IPS-20b (cell line): ENCODE measurements around the gene NCBP1.

Experiments used
- H3K27ac ChIP-seq: one replicate; pipeline ENCODE4 v1.5.1; 2013; ENCODE audit warnings: low read length
- H3K27me3 ChIP-seq: 2 replicates; pipeline ENCODE4 v1.6.1; 2013; ENCODE audit warnings: mild to moderate bottlenecking, low read length, inconsistent platforms; ENCODE audit not compliant: insufficient read depth
- H3K36me3 ChIP-seq: 2 replicates; pipeline ENCODE4 v1.6.1; 2013; ENCODE audit warnings: low read depth, mild to moderate bottlenecking, inconsistent platforms, low read length, moderate library complexity; ENCODE audit not compliant: insufficient read depth
- H3K4me1 ChIP-seq: 2 replicates; pipeline ENCODE4 v1.6.1; 2013; ENCODE audit warnings: mild to moderate bottlenecking, control low read depth, inconsistent platforms, low read length, moderate library complexity; ENCODE audit not compliant: insufficient read depth
- H3K4me3 ChIP-seq: 2 replicates; pipeline ENCODE4 v1.5.1; 2013; ENCODE audit warnings: mild to moderate bottlenecking, low read length, inconsistent platforms
- H3K9ac ChIP-seq: 2 replicates; pipeline ENCODE4 v1.6.1; 2013; ENCODE audit warnings: low read depth, mild to moderate bottlenecking, inconsistent platforms, low read length, moderate library complexity
- H3K9me3 ChIP-seq: 2 replicates; pipeline ENCODE4 v1.6.1; 2013; ENCODE audit warnings: mild to moderate bottlenecking, low read depth, low read length, inconsistent platforms; ENCODE audit not compliant: insufficient read depth

NCBP1 gene

GRCh38 chr9:97629156-97629555, 4.5 kb upstream of the NCBP1 start:
- Histone ChIP-seq H3K27ac (no peak overlapping the region), H3K36me3 (peaks cover 31% of the 10 kb centered on the region), H3K4me3 (no peak overlapping the region), H3K4me1 (peaks cover 18% of the 10 kb centered on the region), H3K27me3 (no peaks in the 10 kb centered on the region), H3K9me3 (no peaks in the 10 kb centered on the region; the same call in 1 of the 2 replicates), H3K9ac (no peak overlapping the region)

GRCh38 chr9:97630591-97630990, 3.0 kb upstream of the NCBP1 start:
- no peak overlapping the region for H3K4me3 ChIP-seq
- no peak overlapping the region for H3K27ac ChIP-seq
- H3K27me3 ChIP-seq, result no peaks in the 10 kb centered on the region
- peaks cover 16% of the 10 kb centered on the region for H3K36me3 ChIP-seq
- no peaks in the 10 kb centered on the region for H3K9me3 ChIP-seq
- H3K9ac ChIP-seq, result no peak overlapping the region
- H3K4me1 ChIP-seq, result peaks cover 22% of the 10 kb centered on the region

- H3K36me3 ChIP-seq, result no peaks in the 10 kb centered on the region; the same call in 1 of the 2 replicates
- H3K27me3 ChIP-seq, result no peaks in the 10 kb centered on the region
- H3K4me1 ChIP-seq, result peaks cover 27% of the 10 kb centered on the region
- H3K9ac ChIP-seq, result peak overlapping the region; percentile 99
- H3K27ac ChIP-seq, result peak overlapping the region; percentile 53
- H3K9me3 ChIP-seq, result no peaks in the 10 kb centered on the region
- H3K4me3 ChIP-seq, result peak overlapping the region; percentile 92
These were observed 1.2 kb upstream of the NCBP1 start for GRCh38 chr9:97632248-97632984.

GRCh38 chr9:97633859-97634490, 354 bp downstream of the NCBP1 start:
- no peak overlapping the region for H3K27ac ChIP-seq
- no peaks in the 10 kb centered on the region for H3K9me3 ChIP-seq
- H3K36me3 ChIP-seq, result no peaks in the 10 kb centered on the region
- H3K4me1 ChIP-seq, result peaks cover 23% of the 10 kb centered on the region
- H3K27me3 ChIP-seq, result no peaks in the 10 kb centered on the region
- peak overlapping the region; percentile 92 for H3K4me3 ChIP-seq
- H3K9ac ChIP-seq, result peak overlapping the region; percentile 99

GRCh38 chr9:97635026-97635425, 1.4 kb downstream of the NCBP1 start:
- H3K36me3 ChIP-seq, result no peaks in the 10 kb centered on the region
- H3K27ac ChIP-seq, result no peak overlapping the region
- H3K27me3 ChIP-seq, result no peaks in the 10 kb centered on the region
- peaks cover 17% of the 10 kb centered on the region; the same call in 1 of the 2 replicates for H3K4me1 ChIP-seq
- H3K9ac ChIP-seq, result peak overlapping the region; percentile 99; the same call in 1 of the 2 replicates
- H3K4me3 ChIP-seq, result peak overlapping the region; percentile 92
- H3K9me3 ChIP-seq, result no peaks in the 10 kb centered on the region

GRCh38 chr9:97636903-97637302, 3.3 kb downstream of the NCBP1 start:
- Histone ChIP-seq H3K9ac (no peak overlapping the region), H3K4me3 (no peak overlapping the region)

GRCh38 chr9:97638666-97639065, 5.0 kb downstream of the NCBP1 start:
- H3K36me3 ChIP-seq, result peaks cover 28% of the 10 kb centered on the region
- peaks cover 10% of the 10 kb centered on the region; the same call in 1 of the 2 replicates for H3K4me1 ChIP-seq
- no peak overlapping the region for H3K27ac ChIP-seq
- no peak overlapping the region for H3K4me3 ChIP-seq
- H3K9ac ChIP-seq, result no peak overlapping the region
- no peaks in the 10 kb centered on the region for H3K9me3 ChIP-seq
- H3K27me3 ChIP-seq, result no peaks in the 10 kb centered on the region

More at GRCh38 chr9:97636903-97637302, 3.3 kb downstream of the NCBP1 start:
- Histone ChIP-seq H3K4me1 (peaks cover 12% of the 10 kb centered on the region; the same call in 1 of the 2 replicates), H3K27me3 (no peaks in the 10 kb centered on the region), H3K27ac (no peak overlapping the region), H3K9me3 (no peaks in the 10 kb centered on the region), H3K36me3 (peaks cover 10% of the 10 kb centered on the region)

- H3K4me3 ChIP-seq, result no peak overlapping the region
- no peak overlapping the region for H3K27ac ChIP-seq
- peaks cover 44% of the 10 kb centered on the region for H3K36me3 ChIP-seq
- H3K4me1 ChIP-seq, result peaks cover 6% of the 10 kb centered on the region; the same call in 1 of the 2 replicates
- no peaks in the 10 kb centered on the region for H3K9me3 ChIP-seq
- H3K9ac ChIP-seq, result no peak overlapping the region
- H3K27me3 ChIP-seq, result no peaks in the 10 kb centered on the region
These were observed 6.7 kb downstream of the NCBP1 start for GRCh38 chr9:97640325-97640724.

- Histone ChIP-seq H3K4me1 (no peaks in the 10 kb centered on the region), H3K36me3 (peaks cover 96% of the 10 kb centered on the region), H3K4me3 (no peak overlapping the region), H3K27me3 (no peaks in the 10 kb centered on the region), H3K27ac (no peak overlapping the region), H3K9ac (no peak overlapping the region), H3K9me3 (no peaks in the 10 kb centered on the region)
These were observed 12.1 kb downstream of the NCBP1 start for GRCh38 chr9:97645720-97646119.

GRCh38 chr9:97647996-97648395, 14.4 kb downstream of the NCBP1 start:
- no peaks in the 10 kb centered on the region for H3K4me1 ChIP-seq
- H3K36me3 ChIP-seq, result peaks cover 95% of the 10 kb centered on the region
- no peak overlapping the region for H3K27ac ChIP-seq
- H3K9me3 ChIP-seq, result no peaks in the 10 kb centered on the region
- no peak overlapping the region for H3K9ac ChIP-seq
- H3K4me3 ChIP-seq, result no peak overlapping the region
- no peaks in the 10 kb centered on the region for H3K27me3 ChIP-seq

GRCh38 chr9:97651646-97652045, 18.0 kb downstream of the NCBP1 start:
- H3K27me3 ChIP-seq, result no peaks in the 10 kb centered on the region
- H3K36me3 ChIP-seq, result peaks cover 96% of the 10 kb centered on the region
- no peaks in the 10 kb centered on the region for H3K4me1 ChIP-seq
- no peak overlapping the region for H3K9ac ChIP-seq
- no peak overlapping the region for H3K27ac ChIP-seq
- H3K4me3 ChIP-seq, result no peak overlapping the region
- no peaks in the 10 kb centered on the region for H3K9me3 ChIP-seq

- H3K9me3 ChIP-seq, result no peaks in the 10 kb centered on the region
- no peak overlapping the region for H3K27ac ChIP-seq
- no peaks in the 10 kb centered on the region for H3K27me3 ChIP-seq
- no peak overlapping the region for H3K9ac ChIP-seq
- no peak overlapping the region for H3K4me3 ChIP-seq
- no peaks in the 10 kb centered on the region for H3K4me1 ChIP-seq
- peaks cover 99% of the 10 kb centered on the region for H3K36me3 ChIP-seq
These were observed 25.1 kb downstream of the NCBP1 start for GRCh38 chr9:97658707-97659106.
